HFF-Myc (cell line): Measurements from ENCODE around the gene PTDSS2.
"Not testable (repeated sequence)": the region's sequence is repeated elsewhere in the genome, so short reads cannot be mapped to it uniquely, and the experiment has no call there.

Experiments used
- DNase-seq: peaks from one replicate; pipeline ENCODE4 v3.0.0-alpha.2; 2011; ENCODE audit warnings: low read depth; ENCODE audit errors: extremely low read depth
- H3K4me3 ChIP-seq: replicated peaks from 2 replicates; pipeline ENCODE4 v1.5.1; 2011; ENCODE audit warnings: low read depth, mild to moderate bottlenecking, control low read depth, low read length
- CTCF ChIP-seq: IDR thresholded peaks from 2 replicates; pipeline ENCODE4 v1.5.1; 2012; ENCODE audit warnings: mild to moderate bottlenecking, low read depth, low read length, control low read depth; ENCODE audit errors: missing control alignments

Gene PTDSS2

GRCh38 chr11:468036-468435 is 18.0 kb downstream of the PTDSS2 start:
- TF ChIP-seq CTCF = no peak
- DNase-seq = no peak
- no peak overlapping the region for H3K4me3 ChIP-seq

- no peak overlapping the region for H3K4me3 ChIP-seq
- no peak for TF ChIP-seq CTCF
- DNase-seq = no peak
Observed at GRCh38 chr11:468493-468892, 18.4 kb downstream of the PTDSS2 start.

GRCh38 chr11:469026-469683 is 19.1 kb downstream of the PTDSS2 start:
- not testable (repeated sequence) for H3K4me3 ChIP-seq, DNase-seq

- TF ChIP-seq CTCF = peak; percentile 10
- DNase-seq = no peak
- no peak overlapping the region for H3K4me3 ChIP-seq
Observed at GRCh38 chr11:469684-470560, 19.8 kb downstream of the PTDSS2 start.

GRCh38 chr11:471468-472145 is 21.5 kb downstream of the PTDSS2 start:
- H3K4me3 ChIP-seq = no peak overlapping the region
- DNase-seq = no peak

GRCh38 chr11:472272-472671 is 22.2 kb downstream of the PTDSS2 start:
- TF ChIP-seq CTCF = no peak
- no peak overlapping the region for H3K4me3 ChIP-seq
- no peak for DNase-seq

More at GRCh38 chr11:471468-472145, 21.5 kb downstream of the PTDSS2 start:
- TF ChIP-seq CTCF = no peak

- no peak overlapping the region for H3K4me3 ChIP-seq
- TF ChIP-seq CTCF = no peak
- no peak for DNase-seq
Observed at GRCh38 chr11:472816-473215, 22.7 kb downstream of the PTDSS2 start.
